HG02840 (cell line): Measurements from ENCODE around the gene LCN10.
"Not testable (repeated sequence)": the region's sequence is repeated elsewhere in the genome, so short reads cannot be mapped to it uniquely, and the experiment has no call there.

Experiments used
- ATAC-seq: cut with Tn5 transposase; IDR thresholded peaks from one replicate; pipeline ENCODE4 v1.9.1; 2021; ENCODE audit warnings: mild to moderate bottlenecking, moderate library complexity, moderate number of reproducible peaks; ENCODE audit not compliant: unreplicated experiment, low FRiP score

LCN10 gene

DNA sequence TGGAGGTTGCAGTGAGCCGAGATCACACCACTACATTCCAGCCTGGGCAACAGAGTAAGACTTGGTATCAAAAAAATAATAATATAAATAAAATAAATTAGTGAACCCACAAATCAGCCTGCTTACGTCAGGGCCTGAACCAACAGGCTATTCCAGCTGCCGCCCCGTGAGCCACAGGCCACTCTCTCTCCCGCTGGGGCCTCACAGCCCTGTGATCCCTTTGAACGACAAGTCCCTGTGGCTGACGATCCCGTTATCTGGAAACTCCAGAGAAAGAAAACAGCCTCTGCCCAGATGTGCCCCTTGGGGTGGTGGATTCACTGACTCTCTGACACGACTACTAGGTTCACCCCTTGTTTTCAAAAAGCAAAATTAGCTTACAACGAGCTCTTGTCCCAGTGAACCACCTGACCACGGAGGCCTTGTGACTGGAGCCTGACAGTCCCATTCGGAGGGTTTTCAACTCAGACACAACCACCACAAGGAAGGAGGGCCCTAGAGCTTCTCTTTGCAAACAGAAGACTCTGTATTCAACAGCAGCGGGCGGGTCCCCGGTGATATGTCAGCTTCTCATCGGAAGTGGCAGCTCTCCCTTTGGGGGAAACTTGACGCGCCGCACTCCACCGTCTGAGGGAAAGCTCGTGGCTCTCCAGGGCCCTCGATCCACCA, 34.8 kb downstream of the LCN10 start:
- ATAC-seq = no peak

DNA sequence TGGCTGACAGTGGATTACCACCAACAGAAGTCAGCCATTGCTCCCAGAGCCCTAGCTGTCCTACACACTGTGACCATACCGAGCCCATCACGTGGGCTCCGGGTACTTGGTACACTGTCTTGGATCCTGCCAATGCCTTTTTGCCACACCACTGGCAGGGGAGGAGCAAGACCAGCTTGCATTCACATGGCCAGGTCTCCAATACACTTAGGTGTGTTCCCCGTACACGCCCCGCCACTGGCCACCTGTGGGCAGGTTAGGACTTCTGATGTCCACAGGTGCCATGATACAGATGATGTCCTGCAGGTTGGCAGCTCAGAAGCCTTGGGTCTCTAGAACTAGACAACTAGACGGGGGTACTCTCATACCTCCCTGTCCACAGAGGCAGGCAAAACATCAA, 35.7 kb downstream of the LCN10 start:
- ATAC-seq = no peak

DNA sequence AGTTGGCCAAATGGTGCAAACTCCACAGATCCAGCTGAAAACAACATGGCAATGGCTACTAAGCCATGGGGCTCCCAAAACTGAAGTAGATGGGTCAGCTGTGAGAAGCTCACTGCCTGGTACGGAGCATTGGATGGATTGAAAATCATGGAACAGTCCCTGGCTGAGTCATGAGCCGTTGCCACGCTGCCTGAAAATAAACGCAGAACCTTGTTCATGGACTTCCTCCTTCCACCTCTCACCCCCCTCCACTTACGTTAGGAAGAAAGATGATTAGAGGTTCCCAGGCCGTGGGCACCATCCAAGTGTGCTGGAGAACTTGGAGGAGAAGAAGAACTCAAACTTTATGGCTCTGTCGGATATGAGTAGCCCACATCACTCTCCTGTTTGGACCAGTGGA, 37.2 kb downstream of the LCN10 start:
- no peak for ATAC-seq

DNA sequence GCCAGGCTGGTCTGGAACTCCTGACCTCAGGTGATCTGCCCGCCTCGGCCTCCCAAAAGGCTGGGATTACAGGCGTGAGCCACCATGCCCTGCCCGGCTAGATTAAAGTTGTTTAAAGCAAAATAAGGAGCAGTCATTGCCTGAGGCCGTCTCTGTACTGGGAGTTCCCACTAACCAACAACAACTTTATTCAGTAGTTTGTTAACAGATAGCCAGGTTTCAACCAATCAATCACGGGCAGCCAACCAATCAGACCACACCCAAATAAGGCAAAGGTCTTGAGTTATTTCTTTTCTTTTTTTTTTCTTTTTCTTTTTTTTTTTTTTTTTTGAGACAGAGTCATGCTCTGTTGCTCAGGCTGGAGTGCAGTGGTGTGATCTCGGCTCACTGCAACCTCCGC, 38.0 kb downstream of the LCN10 start:
- ATAC-seq = not testable (repeated sequence)

DNA sequence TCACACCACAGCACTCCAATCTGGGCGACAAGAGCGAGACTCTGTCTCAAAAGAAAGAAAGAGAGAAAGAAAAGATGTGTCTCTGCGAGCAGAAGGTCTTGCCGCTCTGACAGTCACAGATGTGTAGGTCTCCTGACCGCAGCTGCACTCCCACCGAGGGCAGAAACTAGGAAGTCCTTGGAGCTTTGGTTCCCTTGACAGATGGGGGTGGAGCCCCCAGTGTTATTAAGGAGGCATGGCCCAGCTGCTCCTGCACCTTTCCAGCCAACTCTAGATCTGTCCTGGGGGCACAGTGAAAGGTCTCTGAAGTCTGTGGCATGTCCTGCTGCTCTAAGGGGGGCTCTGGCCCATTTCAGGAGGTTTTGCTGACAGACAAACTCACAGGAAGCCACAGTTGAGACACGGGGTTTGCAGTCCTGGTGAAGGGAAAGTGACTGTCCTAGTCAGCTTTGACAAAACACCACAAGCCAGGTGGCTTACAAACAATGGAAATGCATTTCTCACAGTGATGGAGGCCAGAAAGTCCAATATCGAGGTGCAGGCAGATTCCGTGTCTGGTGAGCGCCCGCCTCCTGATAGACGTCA, 39.4 kb downstream of the LCN10 start:
- no peak for ATAC-seq

DNA sequence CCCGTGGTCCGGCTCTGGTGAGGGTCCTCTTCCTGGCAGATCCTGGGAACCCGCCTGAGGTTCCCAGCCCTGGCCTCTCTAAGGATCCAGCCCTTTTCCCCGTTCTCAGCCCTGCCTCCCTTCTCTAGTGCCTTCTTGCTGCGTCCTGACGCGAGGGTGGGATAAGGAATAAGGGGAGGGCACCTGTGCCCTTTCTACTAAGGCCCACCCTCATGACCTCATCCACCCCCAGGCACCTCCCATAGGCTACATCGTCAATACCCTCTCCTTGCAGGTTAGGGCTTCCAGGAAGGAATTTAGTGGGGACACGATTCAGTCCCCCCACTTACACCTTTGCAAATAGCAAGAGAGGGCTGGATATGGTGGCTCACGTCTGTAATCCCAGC, 41.1 kb downstream of the LCN10 start:
- no peak for ATAC-seq

DNA sequence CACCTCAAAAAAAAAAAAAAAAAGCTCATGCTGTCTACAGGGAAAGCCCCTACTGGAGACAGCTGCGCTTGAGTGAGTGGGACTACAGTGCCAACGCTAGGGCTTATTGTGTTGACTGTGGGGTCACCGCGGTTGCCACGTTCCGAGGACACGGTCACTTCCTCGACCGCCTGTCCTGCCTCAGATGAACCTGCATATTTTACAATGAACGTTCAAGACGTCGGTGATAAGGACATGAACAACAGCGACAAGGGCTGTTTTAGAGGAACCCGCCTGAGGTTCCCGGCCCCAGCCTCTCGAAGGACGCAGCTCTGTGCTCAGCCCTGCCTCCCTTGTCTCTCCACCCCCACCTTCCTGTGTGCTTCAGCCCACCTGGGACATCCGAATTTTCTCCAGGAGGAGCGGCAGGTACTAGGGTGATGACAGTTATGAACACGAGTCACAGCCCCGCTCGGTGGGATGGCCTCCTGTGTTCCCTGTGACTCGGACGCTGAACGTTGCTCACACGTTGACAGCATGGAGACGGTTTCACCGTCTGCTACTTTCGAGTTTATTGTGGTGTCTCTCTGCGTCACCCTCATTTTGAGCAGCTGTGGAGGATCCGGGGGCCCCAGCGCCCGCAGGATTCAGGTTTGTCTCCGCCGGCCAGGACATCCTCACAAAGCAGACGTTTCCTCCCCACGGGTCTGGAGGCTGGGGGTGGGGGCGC, 41.6 kb downstream of the LCN10 start:
- ATAC-seq = no peak

DNA sequence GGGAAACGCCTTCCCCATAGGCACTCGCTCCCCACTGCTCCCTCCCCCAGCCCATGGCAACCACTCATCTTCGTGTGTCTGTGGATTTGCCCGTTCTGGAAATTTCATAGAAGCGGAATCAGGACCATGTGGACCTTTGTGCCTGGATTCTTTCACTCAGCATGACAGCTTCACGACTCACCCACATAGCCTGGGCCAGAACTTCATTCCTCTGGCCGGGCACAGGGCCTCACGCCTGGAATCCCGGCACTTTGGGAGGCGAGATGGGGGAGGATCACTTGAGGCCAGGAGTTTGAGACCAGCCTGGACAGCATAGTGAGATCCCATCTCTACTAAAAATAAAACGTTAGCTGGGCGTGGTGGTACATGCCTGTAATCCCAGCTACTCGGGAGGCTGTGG, 42.4 kb downstream of the LCN10 start:
- ATAC-seq = no peak

DNA sequence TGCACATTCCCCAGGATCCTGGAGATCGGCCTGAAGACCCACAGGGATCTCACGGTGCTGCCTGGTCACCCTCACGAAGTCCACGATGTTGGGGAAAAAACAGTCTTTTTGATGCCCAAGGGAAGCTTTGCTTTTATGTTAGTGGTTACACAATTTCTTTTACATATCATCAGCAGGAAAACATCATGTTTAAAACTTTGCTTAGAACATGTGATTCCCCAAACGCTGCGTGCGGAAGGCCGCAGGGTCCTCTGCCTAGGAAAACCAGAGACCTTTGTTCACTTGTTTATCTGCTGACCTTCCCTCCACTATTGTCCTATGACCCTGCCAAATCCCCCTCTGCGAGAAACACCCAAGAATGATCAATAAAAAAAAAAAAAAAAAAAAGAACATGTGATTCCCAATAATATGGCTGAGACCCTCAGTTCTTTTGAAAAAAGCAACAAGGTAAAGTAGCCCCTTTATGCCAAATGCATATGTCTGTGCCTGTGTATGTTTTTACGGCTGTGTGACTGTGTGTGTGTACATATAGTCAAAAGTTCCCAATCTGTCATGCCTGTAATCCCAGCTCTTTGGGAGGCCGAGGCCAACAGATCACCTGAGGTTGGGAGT, 44.0 kb downstream of the LCN10 start:
- ATAC-seq = no peak

DNA sequence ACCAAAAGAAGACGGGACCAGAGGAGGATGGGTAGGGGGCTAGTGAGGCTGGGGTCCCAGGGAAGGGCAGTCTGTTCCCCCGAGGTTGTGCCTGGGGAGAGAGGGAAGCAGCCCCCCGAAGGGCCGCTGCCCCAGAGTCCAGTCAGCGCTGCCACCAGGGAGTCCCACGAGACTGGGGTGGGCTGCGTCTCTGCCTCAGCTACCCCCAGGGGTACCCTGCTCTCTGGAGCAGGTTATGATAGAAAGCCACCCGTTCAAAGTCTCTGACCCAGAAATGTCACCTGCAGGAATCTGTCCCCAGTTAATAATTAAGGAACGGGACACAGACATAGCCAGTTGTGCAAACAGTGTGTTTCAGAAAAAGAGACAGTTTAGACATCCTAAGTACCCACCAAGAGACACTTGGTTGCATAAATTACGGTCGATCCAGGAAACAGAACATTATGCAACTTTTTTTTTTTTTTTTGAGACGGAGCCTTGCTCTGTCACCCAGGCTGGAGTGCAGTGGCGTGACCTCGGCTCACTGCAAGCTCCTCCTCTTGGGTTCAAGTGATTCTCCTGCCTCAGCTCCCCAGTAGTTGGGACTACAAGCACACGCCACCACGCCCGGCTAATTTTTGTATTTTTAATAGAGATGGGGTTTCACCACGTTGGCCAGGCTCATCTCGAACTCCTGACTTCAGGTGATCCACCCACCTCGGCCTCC, 44.8 kb downstream of the LCN10 start:
- ATAC-seq = no peak

DNA sequence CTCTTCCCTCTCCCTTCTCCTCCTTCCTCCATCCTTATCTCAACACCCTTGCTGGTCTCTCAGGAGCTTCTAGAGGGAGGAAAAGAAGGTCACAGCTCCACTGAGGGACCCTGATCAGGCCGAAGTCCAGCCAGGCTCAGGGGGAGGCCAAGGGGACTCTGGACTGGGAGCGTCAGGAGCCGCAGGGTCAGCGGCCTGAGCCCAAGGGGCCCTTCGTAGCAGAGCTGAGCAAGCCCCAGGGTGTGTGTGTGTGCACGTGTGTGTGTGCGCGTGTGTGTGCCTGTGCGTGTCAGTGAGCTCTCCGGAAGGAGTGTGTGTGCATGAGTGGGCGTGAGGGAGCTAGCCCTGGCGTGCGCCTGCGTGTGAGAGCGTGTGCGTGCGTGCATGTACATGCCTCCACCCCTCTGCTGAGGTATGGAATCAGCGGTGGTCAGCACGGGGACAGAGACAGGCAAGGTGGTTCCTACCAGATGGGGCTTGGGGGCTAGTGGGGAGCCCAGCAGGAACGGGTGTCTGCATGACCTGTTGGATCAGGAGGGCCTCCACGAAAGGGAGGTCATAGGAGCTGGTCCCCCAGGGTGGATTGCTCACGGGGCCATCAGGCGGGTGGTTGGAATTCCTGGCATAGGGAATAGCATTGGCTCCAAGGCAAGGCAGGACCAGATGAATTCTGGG, 45.5 kb downstream of the LCN10 start:
- ATAC-seq = no peak

DNA sequence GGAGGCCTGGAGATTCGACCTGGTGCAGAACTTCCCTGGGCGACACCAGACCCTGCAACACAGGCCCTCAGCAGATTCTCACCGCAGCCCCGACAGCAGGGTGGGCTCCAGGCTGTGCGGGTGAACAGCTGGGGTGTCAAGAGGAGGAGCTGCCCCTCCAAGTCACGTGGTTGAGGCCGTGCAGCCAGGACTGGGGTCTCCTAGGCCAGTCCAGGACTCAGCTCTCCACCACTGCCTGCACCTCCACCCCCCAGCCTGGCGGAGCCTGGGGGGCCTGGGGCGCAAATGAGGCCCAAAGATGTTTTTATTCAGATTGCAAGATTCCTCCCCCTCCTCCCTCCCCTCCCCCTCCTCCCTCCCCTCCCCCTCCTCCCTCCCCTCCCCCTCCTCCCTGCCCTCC, 46.2 kb downstream of the LCN10 start:
- ATAC-seq = no peak

DNA sequence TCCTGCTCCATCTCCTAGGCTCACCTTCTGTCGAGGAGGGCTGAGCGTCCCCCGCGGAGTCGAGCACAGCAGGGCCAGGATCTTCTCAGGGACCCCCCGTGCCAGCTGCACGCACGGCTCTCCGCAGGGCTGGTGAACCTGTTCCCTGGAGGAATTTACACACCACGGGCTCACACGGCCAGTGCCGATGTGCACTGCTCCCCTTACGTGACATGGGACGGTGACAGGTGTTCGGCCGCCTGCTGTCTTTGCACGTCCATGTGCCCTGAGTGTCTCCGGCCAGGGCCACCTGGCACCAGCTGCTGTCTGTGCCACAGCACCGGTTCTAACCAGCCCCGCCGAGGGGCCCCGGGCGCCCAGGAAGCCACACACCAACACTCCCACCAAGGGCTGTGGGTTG, 46.8 kb downstream of the LCN10 start:
- ATAC-seq = no peak

DNA sequence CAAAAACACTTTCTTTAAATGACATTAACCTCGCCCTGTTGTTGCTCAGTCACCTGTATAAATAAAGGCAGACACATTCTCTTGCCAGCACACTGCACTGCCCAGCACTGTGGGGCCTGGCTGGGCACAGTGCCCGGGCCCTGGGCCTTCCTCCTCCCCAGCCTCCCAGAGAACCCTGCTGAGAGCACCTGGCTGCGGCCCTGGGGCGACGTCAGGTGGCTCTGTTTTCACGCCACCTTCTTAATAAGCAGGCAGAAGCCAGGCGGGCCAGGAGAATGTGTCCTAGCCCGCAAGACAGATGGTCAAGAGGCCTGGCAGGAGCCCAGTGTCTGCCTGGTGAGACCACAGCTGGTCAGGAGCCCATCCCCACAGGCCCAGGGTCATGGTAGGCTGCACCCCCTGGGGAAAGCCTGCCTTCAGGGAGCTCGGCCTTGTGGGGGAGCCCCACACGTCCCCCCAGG, 47.3 kb downstream of the LCN10 start:
- ATAC-seq = no peak

DNA sequence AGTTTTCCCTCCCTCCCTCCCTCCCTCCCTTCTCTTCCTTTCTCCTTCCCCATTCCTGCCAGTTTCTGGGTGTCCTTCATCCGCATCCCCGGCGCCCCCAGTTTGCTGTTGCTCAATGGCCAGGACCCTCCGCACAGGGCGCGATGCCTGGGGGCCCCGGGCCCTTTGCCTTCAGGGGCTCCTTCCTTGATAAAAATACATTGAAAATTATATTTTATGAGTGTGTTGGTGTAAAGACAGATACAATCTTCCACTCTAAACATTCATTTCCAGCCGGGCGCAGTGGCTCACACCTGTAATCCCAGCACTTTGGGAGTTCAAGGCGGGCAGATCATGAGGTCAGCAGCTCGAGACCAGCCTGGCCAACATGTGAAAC, 47.9 kb downstream of the LCN10 start:
- no peak for ATAC-seq

DNA sequence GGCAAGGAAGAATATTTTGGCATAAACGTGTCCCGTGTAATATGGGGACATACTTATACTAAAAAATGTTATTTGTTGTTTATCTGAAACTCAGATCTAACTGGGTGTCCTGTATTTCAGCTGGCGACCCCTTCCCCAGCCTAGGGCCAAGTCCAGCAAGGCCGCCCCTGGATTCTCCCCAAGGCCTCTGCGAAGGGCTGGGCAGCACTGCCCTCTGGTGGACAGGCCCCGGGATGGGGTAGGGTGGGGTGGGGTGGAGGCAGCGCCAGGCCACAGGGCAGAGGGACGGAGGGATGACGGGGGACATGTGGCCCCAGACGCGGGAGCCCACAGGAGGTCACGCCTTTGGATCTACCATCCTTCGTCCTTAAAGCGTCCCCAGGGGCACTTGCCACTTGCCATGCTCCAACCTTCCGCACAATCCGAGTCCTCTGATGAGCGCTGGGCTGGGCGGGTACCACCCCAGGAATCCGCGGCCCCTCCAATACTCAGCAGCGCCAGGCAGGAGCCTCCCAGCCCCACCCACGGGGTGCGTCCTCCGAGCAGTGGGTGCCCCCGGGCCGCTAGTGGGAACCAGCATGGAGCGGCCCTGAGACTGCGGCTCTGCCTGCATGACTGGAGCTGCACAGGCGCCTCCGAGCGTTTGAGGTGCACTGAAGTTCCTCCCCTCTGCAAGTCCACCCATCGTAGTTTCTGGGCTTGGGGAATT, 48.4 kb downstream of the LCN10 start:
- no peak for ATAC-seq

DNA sequence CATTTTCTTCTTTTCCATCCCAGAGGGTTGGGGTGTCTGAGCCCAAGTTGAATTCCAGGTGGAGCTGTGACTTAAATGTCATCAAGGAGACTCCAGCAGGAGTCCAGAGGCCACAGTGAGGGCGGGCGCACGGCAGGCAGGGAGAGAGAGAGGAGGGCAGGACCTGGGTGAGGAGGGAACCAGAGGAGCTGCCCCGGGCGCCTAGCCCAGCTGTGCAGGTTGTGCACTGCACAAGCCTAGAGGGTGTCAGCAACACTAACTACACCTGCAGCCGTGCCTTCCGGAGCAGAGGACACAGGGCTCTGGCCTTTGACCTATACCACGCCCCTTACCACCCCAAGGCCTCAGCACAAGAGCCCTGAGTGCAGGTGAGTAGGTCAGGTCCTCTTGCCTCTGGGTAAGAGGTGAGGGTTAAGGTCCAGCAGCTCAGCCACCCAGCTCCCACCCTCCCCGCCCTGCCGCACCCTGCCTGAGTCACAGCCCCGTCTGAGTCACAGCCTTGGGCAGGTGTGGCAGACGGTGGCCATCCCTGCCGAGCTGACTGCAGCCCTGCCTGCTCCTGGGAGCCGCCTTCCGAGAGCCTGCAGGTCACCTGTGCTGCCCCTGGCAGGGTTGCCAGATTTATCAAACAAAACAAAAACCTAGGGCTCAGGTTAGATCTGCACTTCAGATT, 49.1 kb downstream of the LCN10 start:
- no peak for ATAC-seq

DNA sequence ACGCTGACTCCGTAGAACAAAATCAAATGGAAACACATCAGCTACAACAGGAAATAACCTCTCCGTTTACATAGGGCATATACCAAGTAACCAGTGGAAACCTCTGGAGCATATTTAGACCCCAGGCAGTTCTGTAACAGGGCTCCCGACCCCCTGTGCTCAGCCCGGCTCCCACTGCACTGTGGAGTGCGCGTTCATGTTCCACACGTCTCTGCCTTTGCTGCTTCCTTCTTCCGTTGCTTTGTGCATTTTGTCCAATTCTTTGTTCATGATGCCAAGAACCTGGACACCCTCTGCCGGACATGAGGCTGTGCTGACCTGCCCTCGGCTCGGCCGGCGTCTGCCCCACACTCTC, 49.6 kb downstream of the LCN10 start:
- no peak for ATAC-seq
